Measurements from ENCODE around the gene LNX1.

LNX1 gene

DNA sequence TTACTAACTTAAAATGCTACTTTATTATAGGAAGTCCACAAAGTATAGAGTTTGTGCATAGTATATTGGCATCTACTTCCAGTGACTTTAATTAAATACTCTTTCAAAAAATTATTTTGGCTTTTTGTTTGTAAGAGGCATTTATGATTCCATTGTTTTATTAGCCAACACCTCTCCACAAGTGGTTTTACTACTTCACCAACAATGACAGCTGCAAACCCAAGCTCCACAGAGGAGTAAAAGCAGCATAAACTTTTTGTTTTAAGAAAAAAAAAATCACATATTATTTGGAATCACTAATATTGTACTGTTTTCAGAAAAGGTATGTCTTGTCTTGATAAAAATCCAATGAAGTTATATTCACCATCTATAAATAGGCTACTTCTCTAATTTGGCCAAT lies 125.4 kb downstream of the LNX1 start:
- no peak overlapping the region for H3K4me3 ChIP-seq (ENCODE audit: low read length)
- no peak overlapping the region for H4K8ac ChIP-seq (ENCODE audit: low read depth, low read length)
- no peaks in the 10 kb centered on the region for H3K36me3 ChIP-seq (ENCODE audit: control insufficient read depth, insufficient read depth, low read length)
- no peak overlapping the region for H2BK15ac ChIP-seq (replicated peaks; ENCODE audit: low read depth)
- H3K27ac ChIP-seq (ENCODE audit: low read depth, low read length): no peak overlapping the region
- DNase-seq: no peak
- H3K27me3 ChIP-seq (ENCODE audit: insufficient read depth, low read length, poor library complexity): no peaks in the 10 kb centered on the region
- no peaks in the 10 kb centered on the region for H3K79me1 ChIP-seq (ENCODE audit: low read length)
- no peak overlapping the region for H3K4me2 ChIP-seq (ENCODE audit: low read length)
- H3K18ac ChIP-seq (ENCODE audit: low read length): no peak overlapping the region
- no peak overlapping the region for H2AK5ac ChIP-seq (ENCODE audit: low read length)
- H3K4ac ChIP-seq (ENCODE audit: low read depth, low read length): no peak overlapping the region
- H3K4me1 ChIP-seq (ENCODE audit: control insufficient read depth, low read depth, low read length): no peaks in the 10 kb centered on the region
- no peak overlapping the region for H3K56ac ChIP-seq (ENCODE audit: low read length)
- H3K79me2 ChIP-seq (ENCODE audit: control insufficient read depth, insufficient read depth, low read length): no peaks in the 10 kb centered on the region
- no peak overlapping the region for H4K5ac ChIP-seq (ENCODE audit: low read length)
- no peak overlapping the region for H3K9ac ChIP-seq (ENCODE audit: low read length)
- H2BK5ac ChIP-seq (ENCODE audit: low read length): no peak overlapping the region
- H3K23ac ChIP-seq (ENCODE audit: low read length): no peak overlapping the region
- H2BK120ac ChIP-seq (ENCODE audit: low read depth, low read length): no peak overlapping the region

DNA sequence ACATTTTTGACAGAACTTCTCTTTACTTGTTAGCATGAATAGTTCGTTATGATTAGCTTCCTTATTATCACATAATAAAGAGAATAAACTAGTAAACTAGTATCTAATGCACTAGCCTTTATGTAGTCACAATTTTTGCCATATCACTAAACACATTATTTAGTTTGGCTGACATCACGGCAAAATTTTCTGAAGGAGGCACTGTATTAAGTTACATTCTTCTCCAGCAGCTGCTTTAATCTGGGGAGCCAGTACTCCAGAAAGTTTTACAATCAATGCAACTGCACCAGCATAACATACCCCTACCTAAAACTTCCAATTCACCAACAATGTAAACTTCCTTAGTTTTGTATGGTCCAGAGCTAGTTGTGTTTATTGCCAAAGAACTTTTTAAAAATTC lies 126.0 kb downstream of the LNX1 start:
- no peak for DNase-seq

GRCh38 chr4:53463340-53463739 lies 127.9 kb downstream of the LNX1 start:
- H3K4ac ChIP-seq (ENCODE audit: low read depth, low read length): no peak overlapping the region
- no peak overlapping the region for H3K23ac ChIP-seq (ENCODE audit: low read length)
- H3K36me3 ChIP-seq (ENCODE audit: control insufficient read depth, insufficient read depth, low read length): no peaks in the 10 kb centered on the region
- H3K56ac ChIP-seq (ENCODE audit: low read length): no peak overlapping the region
- H3K79me1 ChIP-seq (ENCODE audit: low read length): no peaks in the 10 kb centered on the region
- H3K4me1 ChIP-seq (ENCODE audit: control insufficient read depth, low read depth, low read length): no peaks in the 10 kb centered on the region
- DNase-seq: no peak
- H2BK15ac ChIP-seq (replicated peaks; ENCODE audit: low read depth): no peak overlapping the region
- no peak overlapping the region for H3K27ac ChIP-seq (ENCODE audit: low read depth, low read length)
- H4K8ac ChIP-seq (ENCODE audit: low read depth, low read length): no peak overlapping the region
- H2BK120ac ChIP-seq (ENCODE audit: low read depth, low read length): no peak overlapping the region
- H3K18ac ChIP-seq (ENCODE audit: low read length): no peak overlapping the region
- H2BK5ac ChIP-seq (ENCODE audit: low read length): no peak overlapping the region
- no peaks in the 10 kb centered on the region for H3K79me2 ChIP-seq (ENCODE audit: control insufficient read depth, insufficient read depth, low read length)
- no peaks in the 10 kb centered on the region for H3K27me3 ChIP-seq (ENCODE audit: insufficient read depth, low read length, poor library complexity)
- no peak overlapping the region for H2AK5ac ChIP-seq (ENCODE audit: low read length)
- no CpG with 5 or more reads among the region's 5 CpGs for WGBS (ENCODE audit: extremely low coverage, insufficient coverage, low lambda C conversion rate)
- H3K4me3 ChIP-seq (ENCODE audit: low read length): no peak overlapping the region
- H4K5ac ChIP-seq (ENCODE audit: low read length): no peak overlapping the region
- no peak overlapping the region for H3K4me2 ChIP-seq (ENCODE audit: low read length)
- no peak overlapping the region for H3K9ac ChIP-seq (ENCODE audit: low read length)

More for the DNA sequence above, 126.0 kb downstream of the LNX1 start:
- no peak overlapping the region for H4K5ac ChIP-seq (ENCODE audit: low read length)
- H4K8ac ChIP-seq (ENCODE audit: low read depth, low read length): no peak overlapping the region
- H3K56ac ChIP-seq (ENCODE audit: low read length): no peak overlapping the region
- H2BK15ac ChIP-seq (replicated peaks; ENCODE audit: low read depth): no peak overlapping the region
- H3K27ac ChIP-seq (ENCODE audit: low read depth, low read length): no peak overlapping the region
- H3K23ac ChIP-seq (ENCODE audit: low read length): no peak overlapping the region
- no peak overlapping the region for H2BK120ac ChIP-seq (ENCODE audit: low read depth, low read length)
- no peak overlapping the region for H3K4me3 ChIP-seq (ENCODE audit: low read length)
- H2AK5ac ChIP-seq (ENCODE audit: low read length): no peak overlapping the region
- no peaks in the 10 kb centered on the region for H3K79me2 ChIP-seq (ENCODE audit: control insufficient read depth, insufficient read depth, low read length)
- no peaks in the 10 kb centered on the region for H3K4me1 ChIP-seq (ENCODE audit: control insufficient read depth, low read depth, low read length)
- H2BK5ac ChIP-seq (ENCODE audit: low read length): no peak overlapping the region
- WGBS (ENCODE audit: extremely low coverage, insufficient coverage, low lambda C conversion rate): no CpG with 5 or more reads among the region's 2 CpGs
- H3K18ac ChIP-seq (ENCODE audit: low read length): no peak overlapping the region
- H3K4ac ChIP-seq (ENCODE audit: low read depth, low read length): no peak overlapping the region
- no peaks in the 10 kb centered on the region for H3K27me3 ChIP-seq (ENCODE audit: insufficient read depth, low read length, poor library complexity)
- H3K79me1 ChIP-seq (ENCODE audit: low read length): no peaks in the 10 kb centered on the region
- H3K4me2 ChIP-seq (ENCODE audit: low read length): no peak overlapping the region
- H3K36me3 ChIP-seq (ENCODE audit: control insufficient read depth, insufficient read depth, low read length): no peaks in the 10 kb centered on the region
- H3K9ac ChIP-seq (ENCODE audit: low read length): no peak overlapping the region

GRCh38 chr4:53461244-53461643 lies 130.0 kb downstream of the LNX1 start:
- Histone ChIP-seq H3K4me1 (ENCODE audit: control insufficient read depth, low read depth, low read length) (no peaks in the 10 kb centered on the region), H3K4me2 (ENCODE audit: low read length) (no peak overlapping the region), H3K4me3 (ENCODE audit: low read length) (no peak overlapping the region), H2AK5ac (ENCODE audit: low read length) (no peak overlapping the region), H3K27ac (ENCODE audit: low read depth, low read length) (no peak overlapping the region), H3K36me3 (ENCODE audit: control insufficient read depth, insufficient read depth, low read length) (no peaks in the 10 kb centered on the region), H3K4ac (ENCODE audit: low read depth, low read length) (no peak overlapping the region), H3K18ac (ENCODE audit: low read length) (no peak overlapping the region), H3K23ac (ENCODE audit: low read length) (no peak overlapping the region), H3K79me2 (ENCODE audit: control insufficient read depth, insufficient read depth, low read length) (no peaks in the 10 kb centered on the region), H4K5ac (ENCODE audit: low read length) (no peak overlapping the region), H2BK5ac (ENCODE audit: low read length) (no peak overlapping the region), H4K8ac (ENCODE audit: low read depth, low read length) (no peak overlapping the region), H3K79me1 (ENCODE audit: low read length) (no peaks in the 10 kb centered on the region), H2BK15ac (replicated peaks; ENCODE audit: low read depth) (no peak overlapping the region), H2BK120ac (ENCODE audit: low read depth, low read length) (no peak overlapping the region), H3K27me3 (ENCODE audit: insufficient read depth, low read length, poor library complexity) (no peaks in the 10 kb centered on the region), H3K9ac (ENCODE audit: low read length) (no peak overlapping the region), H3K56ac (ENCODE audit: low read length) (no peak overlapping the region)
- DNase-seq: peak; percentile 3
- WGBS (ENCODE audit: extremely low coverage, insufficient coverage, low lambda C conversion rate): no CpG with 5 or more reads among the region's 2 CpGs

GRCh38 chr4:53459548-53459947 lies 131.7 kb downstream of the LNX1 start:
- H3K79me2 ChIP-seq (ENCODE audit: control insufficient read depth, insufficient read depth, low read length): no peaks in the 10 kb centered on the region
- no peaks in the 10 kb centered on the region for H3K36me3 ChIP-seq (ENCODE audit: control insufficient read depth, insufficient read depth, low read length)
- no peak overlapping the region for H3K27ac ChIP-seq (ENCODE audit: low read depth, low read length)
- no peak overlapping the region for H3K9ac ChIP-seq (ENCODE audit: low read length)
- H3K79me1 ChIP-seq (ENCODE audit: low read length): no peaks in the 10 kb centered on the region
- no peaks in the 10 kb centered on the region for H3K4me1 ChIP-seq (ENCODE audit: control insufficient read depth, low read depth, low read length)
- H2BK5ac ChIP-seq (ENCODE audit: low read length): no peak overlapping the region
- H3K27me3 ChIP-seq (ENCODE audit: insufficient read depth, low read length, poor library complexity): no peaks in the 10 kb centered on the region
- DNase-seq: no peak
- H2BK15ac ChIP-seq (replicated peaks; ENCODE audit: low read depth): no peak overlapping the region
- H2AK5ac ChIP-seq (ENCODE audit: low read length): no peak overlapping the region
- no peak overlapping the region for H3K18ac ChIP-seq (ENCODE audit: low read length)
- H4K5ac ChIP-seq (ENCODE audit: low read length): no peak overlapping the region
- no peak overlapping the region for H3K56ac ChIP-seq (ENCODE audit: low read length)
- no peak overlapping the region for H3K4me2 ChIP-seq (ENCODE audit: low read length)
- no peak overlapping the region for H3K23ac ChIP-seq (ENCODE audit: low read length)
- no peak overlapping the region for H2BK120ac ChIP-seq (ENCODE audit: low read depth, low read length)
- H3K4me3 ChIP-seq (ENCODE audit: low read length): no peak overlapping the region
- H4K8ac ChIP-seq (ENCODE audit: low read depth, low read length): no peak overlapping the region
- H3K4ac ChIP-seq (ENCODE audit: low read depth, low read length): no peak overlapping the region

DNA sequence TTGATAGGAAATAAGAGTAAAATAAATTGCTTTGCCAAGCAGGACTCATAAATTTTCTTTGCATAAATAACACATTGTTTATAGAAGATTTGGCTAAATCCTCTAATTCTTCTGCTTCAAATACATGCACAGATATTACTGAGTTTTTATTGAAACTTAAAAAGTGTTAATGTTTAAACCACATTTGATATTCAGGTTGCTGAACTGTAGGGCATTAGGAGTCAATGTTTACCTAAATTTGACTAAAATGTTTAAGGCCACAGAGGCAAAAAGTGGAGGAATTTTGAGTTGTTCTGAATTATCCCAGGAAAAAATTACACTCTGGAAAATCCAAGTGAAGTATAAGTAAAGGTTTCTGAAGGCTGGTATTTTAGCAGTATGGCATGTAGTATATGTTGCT lies 135.1 kb downstream of the LNX1 start:
- Histone ChIP-seq H2BK15ac (replicated peaks; ENCODE audit: low read depth) (no peak overlapping the region), H3K4me1 (ENCODE audit: control insufficient read depth, low read depth, low read length) (no peaks in the 10 kb centered on the region), H3K4me3 (ENCODE audit: low read length) (no peak overlapping the region), H3K9ac (ENCODE audit: low read length) (no peak overlapping the region), H3K18ac (ENCODE audit: low read length) (no peak overlapping the region), H2AK5ac (ENCODE audit: low read length) (no peak overlapping the region), H3K4me2 (ENCODE audit: low read length) (no peak overlapping the region), H2BK120ac (ENCODE audit: low read depth, low read length) (no peak overlapping the region), H3K56ac (ENCODE audit: low read length) (no peak overlapping the region), H4K5ac (ENCODE audit: low read length) (no peak overlapping the region), H3K79me1 (ENCODE audit: low read length) (no peaks in the 10 kb centered on the region), H3K79me2 (ENCODE audit: control insufficient read depth, insufficient read depth, low read length) (no peaks in the 10 kb centered on the region), H3K23ac (ENCODE audit: low read length) (no peak overlapping the region), H3K36me3 (ENCODE audit: control insufficient read depth, insufficient read depth, low read length) (peaks cover 2% of the 10 kb centered on the region), H3K27ac (ENCODE audit: low read depth, low read length) (no peak overlapping the region), H2BK5ac (ENCODE audit: low read length) (no peak overlapping the region), H3K27me3 (ENCODE audit: insufficient read depth, low read length, poor library complexity) (no peaks in the 10 kb centered on the region), H4K8ac (ENCODE audit: low read depth, low read length) (no peak overlapping the region), H3K4ac (ENCODE audit: low read depth, low read length) (no peak overlapping the region)
- DNase-seq: no peak
